Measurements from ENCODE around the gene PDXP. TPM values are rescaled to one million over a fixed set of nuclear protein-coding genes. Genes with fewer than 3 reads are reported as not detected.
"Not testable (repeated sequence)": the region's sequence is repeated elsewhere in the genome, so short reads cannot be mapped to it uniquely, and the experiment has no call there.

The PDXP gene
- total and polyA plus RNA-seq, 2 donors (not counting 1 experiment from before 2014, with no cell fraction given): 4.0 to 7.9 TPM

DNA sequence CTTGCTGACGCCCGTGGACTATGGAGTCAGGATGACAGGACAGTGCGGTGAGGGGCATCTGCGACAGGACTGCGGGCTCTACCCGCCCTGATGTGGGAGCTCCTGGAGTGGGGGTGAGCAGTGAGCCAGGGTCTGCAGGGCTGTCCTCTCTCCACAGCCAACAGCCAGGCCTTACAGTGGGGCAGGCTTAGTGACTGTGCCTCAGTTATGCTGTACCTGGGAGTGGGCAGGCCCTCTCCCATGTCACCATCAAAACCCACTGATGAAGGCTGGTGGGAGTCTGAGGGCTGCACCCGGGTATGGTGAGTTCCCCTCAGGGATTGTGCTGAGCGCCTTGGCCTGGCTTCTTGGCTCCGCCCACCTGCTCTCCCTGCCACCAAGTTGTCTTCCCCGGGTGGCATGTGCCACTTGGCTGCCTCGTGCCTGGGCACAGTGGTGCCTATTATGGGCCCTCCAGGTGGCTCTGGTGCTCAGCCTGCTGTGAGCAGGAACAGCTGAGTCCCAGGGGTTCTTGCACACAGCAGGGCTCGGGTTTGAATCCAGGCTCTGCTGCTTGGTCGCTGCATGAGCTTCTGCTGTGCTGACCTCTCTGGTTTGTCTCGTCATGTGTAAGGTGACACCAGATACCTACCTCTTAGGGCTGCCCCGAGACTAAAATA, 34.2 kb downstream of the PDXP start:
- peaks cover 8% of the 10 kb centered on the region for H3K4me1 ChIP-seq (ENCODE audit: control insufficient read depth, extremely low read depth, insufficient read depth, low read length)
- no peak overlapping the region for H3K27ac ChIP-seq (ENCODE audit: insufficient read depth, low read length)
- H3K4me3 ChIP-seq (replicated peaks in 1 of 4; ENCODE audit: control extremely low read depth in 1 of 4, insufficient read depth in 1 of 4, low read depth in 3 of 4, low read length in 4 of 4): no peak overlapping the region
- H3K9me3 ChIP-seq (ENCODE audit: control insufficient read depth, insufficient read depth, low read depth, low read length): no peaks in the 10 kb centered on the region
- DNase-seq (ENCODE audit: low read depth in 2 of 2): no peak
- H3K9ac ChIP-seq (ENCODE audit: insufficient read depth, low read length): no peak overlapping the region
- H3K27me3 ChIP-seq (ENCODE audit: control insufficient read depth, insufficient read depth, low read length): no peaks in the 10 kb centered on the region
- H3K79me2 ChIP-seq (ENCODE audit: control insufficient read depth, insufficient read depth, low read length): peaks cover 3% of the 10 kb centered on the region
- no peak overlapping the region for H2AFZ ChIP-seq (ENCODE audit: low read length)
- no peaks in the 10 kb centered on the region for H4K20me1 ChIP-seq (ENCODE audit: control insufficient read depth, extremely low read depth, insufficient read depth, low read length)
- H3K4me2 ChIP-seq (ENCODE audit: extremely low read depth, insufficient read depth, low read length): no peak overlapping the region
- TF ChIP-seq EZH2 (IDR thresholded peaks at IDR 0.05; ENCODE audit: low read length, missing control alignments): no peak
- no peak for TF ChIP-seq CTCF (conservative IDR thresholded peaks at IDR 0.05 in 1 of 2, IDR thresholded peaks at IDR 0.05 in 1 of 2; ENCODE audit: low read depth in 1 of 2, low read length in 2 of 2)
- H3K36me3 ChIP-seq (ENCODE audit: control insufficient read depth, insufficient read depth, low read length): peaks cover 27% of the 10 kb centered on the region

DNA sequence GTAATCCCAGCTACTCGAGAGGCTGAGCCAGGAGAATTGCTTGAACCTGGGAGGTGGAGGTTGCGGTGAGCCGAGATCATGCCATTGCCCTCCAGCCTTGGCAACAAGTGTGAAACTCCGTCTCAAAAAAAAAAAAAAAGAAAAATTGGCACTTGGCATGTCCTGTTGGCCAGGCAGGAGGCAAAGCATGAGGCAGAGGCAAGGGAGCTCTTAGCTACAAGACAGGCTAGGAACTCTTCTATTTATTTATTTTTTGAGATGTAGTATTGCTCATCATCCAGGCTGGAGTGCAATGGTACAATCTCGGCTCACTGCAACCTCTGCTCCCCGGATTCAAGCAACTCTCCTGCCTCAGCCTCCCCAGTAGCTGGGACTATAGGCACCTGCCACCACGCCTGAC, 35.6 kb downstream of the PDXP start:
- H3K4me1 ChIP-seq (ENCODE audit: control insufficient read depth, extremely low read depth, insufficient read depth, low read length); H3K27ac ChIP-seq (ENCODE audit: insufficient read depth, low read length); H3K4me2 ChIP-seq (ENCODE audit: extremely low read depth, insufficient read depth, low read length); H3K9me3 ChIP-seq (ENCODE audit: control insufficient read depth, insufficient read depth, low read depth, low read length); H4K20me1 ChIP-seq (ENCODE audit: control insufficient read depth, extremely low read depth, insufficient read depth, low read length); H3K79me2 ChIP-seq (ENCODE audit: control insufficient read depth, insufficient read depth, low read length); H3K4me3 ChIP-seq (replicated peaks in 1 of 4; ENCODE audit: control extremely low read depth in 1 of 4, insufficient read depth in 1 of 4, low read depth in 3 of 4, low read length in 4 of 4); H2AFZ ChIP-seq (ENCODE audit: low read length); H3K9ac ChIP-seq (ENCODE audit: insufficient read depth, low read length); H3K27me3 ChIP-seq (ENCODE audit: control insufficient read depth, insufficient read depth, low read length); DNase-seq (ENCODE audit: low read depth in 2 of 2): not testable (repeated sequence)
- H3K36me3 ChIP-seq (ENCODE audit: control insufficient read depth, insufficient read depth, low read length): peaks cover 18% of the 10 kb centered on the region

DNA sequence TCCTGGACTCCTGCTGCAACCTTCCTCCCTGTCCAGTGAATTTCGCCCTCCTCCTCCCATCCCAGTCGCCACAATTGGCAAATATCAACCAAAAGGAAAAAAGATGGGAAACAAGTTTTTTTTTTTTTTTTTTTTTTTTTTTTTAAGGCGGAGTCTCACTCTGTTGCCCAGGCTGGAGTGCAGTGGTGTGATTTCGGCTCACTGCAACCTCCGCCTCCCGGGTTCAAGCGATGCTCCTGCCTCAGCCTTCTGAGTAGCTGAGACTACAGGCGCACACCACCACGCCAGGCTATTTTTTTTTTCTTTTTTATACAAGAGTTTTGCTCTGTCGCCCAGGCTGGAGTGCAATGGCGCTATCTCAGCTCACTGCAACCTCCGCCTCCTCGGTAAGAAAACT, 37.7 kb downstream of the PDXP start:
- Histone ChIP-seq H3K4me2 (ENCODE audit: extremely low read depth, insufficient read depth, low read length) (peak overlapping the region; percentile 74), H3K4me3 (replicated peaks in 1 of 4; ENCODE audit: control extremely low read depth in 1 of 4, insufficient read depth in 1 of 4, low read depth in 3 of 4, low read length in 4 of 4) (peak overlapping the region in 1 of 4 experiments; percentile 38), H3K36me3 (ENCODE audit: control insufficient read depth, insufficient read depth, low read length) (peaks cover 11% of the 10 kb centered on the region)
- H3K79me2 ChIP-seq (ENCODE audit: control insufficient read depth, insufficient read depth, low read length); H3K4me1 ChIP-seq (ENCODE audit: control insufficient read depth, extremely low read depth, insufficient read depth, low read length); DNase-seq (ENCODE audit: low read depth in 2 of 2); H2AFZ ChIP-seq (ENCODE audit: low read length); H3K9me3 ChIP-seq (ENCODE audit: control insufficient read depth, insufficient read depth, low read depth, low read length); H3K27ac ChIP-seq (ENCODE audit: insufficient read depth, low read length); H3K9ac ChIP-seq (ENCODE audit: insufficient read depth, low read length); H4K20me1 ChIP-seq (ENCODE audit: control insufficient read depth, extremely low read depth, insufficient read depth, low read length); H3K27me3 ChIP-seq (ENCODE audit: control insufficient read depth, insufficient read depth, low read length): not testable (repeated sequence)

- DNase-seq (ENCODE audit: low read depth in 2 of 2): peak; percentile 91 to 93
- H3K9ac ChIP-seq (ENCODE audit: insufficient read depth, low read length): no peak within 1 kb of the TSS
- no peak within 1 kb of the TSS for H2AFZ ChIP-seq (ENCODE audit: low read length)
- H3K27me3 ChIP-seq (ENCODE audit: control insufficient read depth, insufficient read depth, low read length): no peaks in the 10 kb centered on the region
- H3K79me2 ChIP-seq (ENCODE audit: control insufficient read depth, insufficient read depth, low read length): no peaks in the 10 kb centered on the region
- H3K36me3 ChIP-seq (ENCODE audit: control insufficient read depth, insufficient read depth, low read length): peaks cover 6% of the 10 kb centered on the region
- peak; percentile 37 to 57 for TF ChIP-seq CTCF (conservative IDR thresholded peaks at IDR 0.05 in 1 of 2, IDR thresholded peaks at IDR 0.05 in 1 of 2; ENCODE audit: low read depth in 1 of 2, low read length in 2 of 2)
- TF ChIP-seq EZH2 (IDR thresholded peaks at IDR 0.05; ENCODE audit: low read length, missing control alignments): no peak
- H4K20me1 ChIP-seq (ENCODE audit: control insufficient read depth, extremely low read depth, insufficient read depth, low read length): no peaks in the 10 kb centered on the region
- H3K4me3 ChIP-seq (replicated peaks in 1 of 4; ENCODE audit: control extremely low read depth in 1 of 4, insufficient read depth in 1 of 4, low read depth in 3 of 4, low read length in 4 of 4): peak within 1 kb of the TSS in 2 of 4 experiments; percentile 7 to 38
- no peaks in the 10 kb centered on the region for H3K9me3 ChIP-seq (ENCODE audit: control insufficient read depth, insufficient read depth, low read depth, low read length)
- peaks cover 5% of the 10 kb centered on the region for H3K4me1 ChIP-seq (ENCODE audit: control insufficient read depth, extremely low read depth, insufficient read depth, low read length)
- H3K27ac ChIP-seq (ENCODE audit: insufficient read depth, low read length): no peak within 1 kb of the TSS
- peak within 1 kb of the TSS; percentile 74 for H3K4me2 ChIP-seq (ENCODE audit: extremely low read depth, insufficient read depth, low read length)
Measured at GRCh38 chr22:37696657-37697537, 38.4 kb downstream of the PDXP start, which contains the start of gene TRIOBP. Gene TRIOBP (plus strand): TSS chr22:37697048. CDS start chr22:37701366, 4,318 bp downstream.
